GM19438 (cell line): ENCODE measurements around the gene NOL4L.

Experiments used
- ATAC-seq: cut with Tn5 transposase; IDR thresholded peaks from one replicate; pipeline ENCODE4 v1.9.1; 2021; ENCODE audit warnings: low read depth; ENCODE audit not compliant: unreplicated experiment

The NOL4L gene

GRCh38 chr20:32527447-32528055 is 57.6 kb downstream of the NOL4L start:
- ATAC-seq: no peak

GRCh38 chr20:32527052-32527446 is 58.1 kb downstream of the NOL4L start:
- ATAC-seq: no peak

GRCh38 chr20:32526541-32526940 is 58.6 kb downstream of the NOL4L start:
- no peak for ATAC-seq

GRCh38 chr20:32526125-32526524 is 59.0 kb downstream of the NOL4L start:
- ATAC-seq: no peak

GRCh38 chr20:32524829-32525501 is 60.2 kb downstream of the NOL4L start:
- no peak for ATAC-seq

- no peak for ATAC-seq
These were observed 61.4 kb downstream of the NOL4L start for GRCh38 chr20:32523613-32524213.

GRCh38 chr20:32522776-32523612 is 62.1 kb downstream of the NOL4L start:
- ATAC-seq: no peak

GRCh38 chr20:32522526-32522775 is 62.7 kb downstream of the NOL4L start:
- ATAC-seq: no peak

GRCh38 chr20:32521780-32522525 is 63.2 kb downstream of the NOL4L start:
- ATAC-seq: no peak

GRCh38 chr20:32520927-32521203 is 64.3 kb downstream of the NOL4L start:
- ATAC-seq: no peak

- no peak for ATAC-seq
These were observed 65.8 kb downstream of the NOL4L start for GRCh38 chr20:32519381-32519730.

GRCh38 chr20:32518593-32519380 is 66.3 kb downstream of the NOL4L start:
- ATAC-seq: no peak

- no peak for ATAC-seq
These were observed 67.1 kb downstream of the NOL4L start for GRCh38 chr20:32517914-32518592.

GRCh38 chr20:32517518-32517873 is 67.6 kb downstream of the NOL4L start:
- no peak for ATAC-seq

- ATAC-seq: no peak
These were observed 68.3 kb downstream of the NOL4L start for GRCh38 chr20:32516583-32517517.

- no peak for ATAC-seq
These were observed 69.5 kb downstream of the NOL4L start for GRCh38 chr20:32515631-32516101.

- ATAC-seq: no peak
These were observed 70.4 kb downstream of the NOL4L start for GRCh38 chr20:32514760-32515159.

GRCh38 chr20:32513031-32513866 is 71.9 kb downstream of the NOL4L start:
- ATAC-seq: no peak
